Fibroblast of lung (primary cell): Measurements from ENCODE around the gene MRGPRF. TPM values are rescaled to one million over a fixed set of nuclear protein-coding genes. Genes with fewer than 3 reads are reported as not detected.

Experiments
- DNase-seq, 2 donors: peaks; one replicate each; pipeline versions ENCODE4 v3.0.0 to v3.0.0-alpha.2; 2010; ENCODE audit warnings: low read depth in 2 of 2
- H2AFZ ChIP-seq: 2 replicates; pipeline ENCODE4 v1.5.1; 2012; ENCODE audit warnings: low read length, control low read depth, inconsistent platforms
- H3K27ac ChIP-seq: 2 replicates; pipeline ENCODE4 v1.5.1; 2011; ENCODE audit warnings: low read length, control low read depth; ENCODE audit not compliant: insufficient read depth
- H3K27me3 ChIP-seq: 2 replicates; pipeline ENCODE4 v1.5.1; 2011; ENCODE audit warnings: mild to moderate bottlenecking, low read length; ENCODE audit not compliant: control insufficient read depth, insufficient read depth
- H3K36me3 ChIP-seq: 2 replicates; pipeline ENCODE4 v1.5.1; 2011; ENCODE audit warnings: low read length; ENCODE audit not compliant: control insufficient read depth, insufficient read depth
- H3K4me1 ChIP-seq: 2 replicates; pipeline ENCODE4 v1.5.1; 2011; ENCODE audit warnings: low read length; ENCODE audit not compliant: control insufficient read depth, insufficient read depth; ENCODE audit errors: extremely low read depth
- H3K4me2 ChIP-seq: 2 replicates; pipeline ENCODE4 v1.5.1; 2011; ENCODE audit warnings: low read length, control low read depth; ENCODE audit not compliant: insufficient read depth; ENCODE audit errors: extremely low read depth
- H3K4me3 ChIP-seq, 4 experiments: fragments of 200-600 bp in 1 of 4; sonication (generic) in 1 of 4; replicated peaks in 1 of 4; 2 replicates each; pipeline ENCODE4 v1.5.1; 2011 to 2016; ENCODE audit warnings: low read length in 4 of 4, low read depth in 3 of 4, mild to moderate bottlenecking in 3 of 4, control low read depth in 2 of 4, inconsistent platforms in 1 of 4, mixed read lengths in 1 of 4; ENCODE audit not compliant: insufficient read depth in 1 of 4; ENCODE audit errors: control extremely low read depth in 1 of 4
- H3K79me2 ChIP-seq: 2 replicates; pipeline ENCODE4 v1.5.1; 2012; ENCODE audit warnings: mild to moderate bottlenecking, low read length, inconsistent platforms; ENCODE audit not compliant: control insufficient read depth, insufficient read depth
- H3K9ac ChIP-seq: 2 replicates; pipeline ENCODE4 v1.5.1; 2011; ENCODE audit warnings: mild to moderate bottlenecking, low read length, control low read depth; ENCODE audit not compliant: insufficient read depth
- H3K9me3 ChIP-seq: 2 replicates; pipeline ENCODE4 v1.5.1; 2012; ENCODE audit warnings: low read depth, low read length; ENCODE audit not compliant: control insufficient read depth, insufficient read depth
- H4K20me1 ChIP-seq: 2 replicates; pipeline ENCODE4 v1.5.1; 2011; ENCODE audit warnings: low read length; ENCODE audit not compliant: control insufficient read depth, insufficient read depth; ENCODE audit errors: extremely low read depth
- EZH2 ChIP-seq: IDR thresholded peaks from 2 replicates; pipeline ENCODE4 v1.5.1; 2012; ENCODE audit warnings: low read length, control low read depth, mild to moderate bottlenecking; ENCODE audit errors: missing control alignments
- polyA plus RNA-seq, 2 donors: library from polyadenylated mRNA; depleted of rRNA in 1 of 2; stranded (reverse) in 1 of 2; unstranded in 1 of 2; fragments of >200 nt; gene quantifications; 2 replicates each; pipeline ENCODE4 v1.2.1, GENCODE V29; 2011 to 2012; ENCODE audit warnings: missing spikeins in 1 of 2
- total RNA-seq: library from RNA; depleted of rRNA; stranded (reverse); fragments of >200 nt; gene quantifications from 2 replicates; pipeline ENCODE4 v1.2.1, GENCODE V29; 2014
- TF ChIP-seq, protein P1 (sequence below), 2 donors: IDR thresholded peaks in 1 of 2; conservative IDR thresholded peaks in 1 of 2; 1 replicate in 1 of 2; 2 replicates in 1 of 2; pipeline ENCODE4 v1.5.1; 2011 to 2012; ENCODE audit warnings: low read length in 2 of 2, control low read depth in 1 of 2, inconsistent platforms in 1 of 2, low read depth in 1 of 2, mild to moderate bottlenecking in 1 of 2

The MRGPRF gene
- total and polyA plus RNA-seq, 2 donors (not counting 1 experiment from before 2014, with no cell fraction given): 84.2 to 88.1 TPM

GRCh38 chr11:69055598-69056516 lies 42.8 kb upstream of the MRGPRF start:
- H3K27ac ChIP-seq: no peak overlapping the region
- TF ChIP-seq, protein P1, sequence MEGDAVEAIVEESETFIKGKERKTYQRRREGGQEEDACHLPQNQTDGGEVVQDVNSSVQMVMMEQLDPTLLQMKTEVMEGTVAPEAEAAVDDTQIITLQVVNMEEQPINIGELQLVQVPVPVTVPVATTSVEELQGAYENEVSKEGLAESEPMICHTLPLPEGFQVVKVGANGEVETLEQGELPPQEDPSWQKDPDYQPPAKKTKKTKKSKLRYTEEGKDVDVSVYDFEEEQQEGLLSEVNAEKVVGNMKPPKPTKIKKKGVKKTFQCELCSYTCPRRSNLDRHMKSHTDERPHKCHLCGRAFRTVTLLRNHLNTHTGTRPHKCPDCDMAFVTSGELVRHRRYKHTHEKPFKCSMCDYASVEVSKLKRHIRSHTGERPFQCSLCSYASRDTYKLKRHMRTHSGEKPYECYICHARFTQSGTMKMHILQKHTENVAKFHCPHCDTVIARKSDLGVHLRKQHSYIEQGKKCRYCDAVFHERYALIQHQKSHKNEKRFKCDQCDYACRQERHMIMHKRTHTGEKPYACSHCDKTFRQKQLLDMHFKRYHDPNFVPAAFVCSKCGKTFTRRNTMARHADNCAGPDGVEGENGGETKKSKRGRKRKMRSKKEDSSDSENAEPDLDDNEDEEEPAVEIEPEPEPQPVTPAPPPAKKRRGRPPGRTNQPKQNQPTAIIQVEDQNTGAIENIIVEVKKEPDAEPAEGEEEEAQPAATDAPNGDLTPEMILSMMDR (conservative IDR thresholded peaks at IDR 0.05 in 1 of 2, IDR thresholded peaks at IDR 0.05 in 1 of 2; ENCODE audit: low read depth in 1 of 2, low read length in 2 of 2): no peak
- TF ChIP-seq EZH2: no peak
- H3K4me1 ChIP-seq: peaks cover 3% of the 10 kb centered on the region
- H3K9ac ChIP-seq: no peak overlapping the region
- H2AFZ ChIP-seq: no peak overlapping the region
- H3K4me2 ChIP-seq: no peak overlapping the region
- H3K36me3 ChIP-seq: peaks cover 2% of the 10 kb centered on the region
- H3K79me2 ChIP-seq: peaks cover 8% of the 10 kb centered on the region
- DNase-seq: no peak
- H3K9me3 ChIP-seq: no peaks in the 10 kb centered on the region
- H4K20me1 ChIP-seq: no peaks in the 10 kb centered on the region
- no peaks in the 10 kb centered on the region for H3K27me3 ChIP-seq
- H3K4me3 ChIP-seq: no peak overlapping the region

- H3K9me3 ChIP-seq: no peaks in the 10 kb centered on the region
- no peak overlapping the region for H2AFZ ChIP-seq
- peaks cover 2% of the 10 kb centered on the region for H3K36me3 ChIP-seq
- H3K27me3 ChIP-seq: no peaks in the 10 kb centered on the region
- H4K20me1 ChIP-seq: no peaks in the 10 kb centered on the region
- peaks cover 3% of the 10 kb centered on the region for H3K4me1 ChIP-seq
- no peak for DNase-seq
- H3K4me2 ChIP-seq: no peak overlapping the region
- H3K4me3 ChIP-seq: no peak overlapping the region
- TF ChIP-seq, protein P1 (conservative IDR thresholded peaks at IDR 0.05 in 1 of 2, IDR thresholded peaks at IDR 0.05 in 1 of 2; ENCODE audit: low read depth in 1 of 2, low read length in 2 of 2): no peak
- no peak for TF ChIP-seq EZH2
- H3K27ac ChIP-seq: no peak overlapping the region
- H3K79me2 ChIP-seq: peaks cover 10% of the 10 kb centered on the region
- no peak overlapping the region for H3K9ac ChIP-seq
Observed at GRCh38 chr11:69055212-69055586, 42.2 kb upstream of the MRGPRF start.

- Histone ChIP-seq H2AFZ (no peak overlapping the region), H3K4me3 (no peak overlapping the region), H3K9ac (no peak overlapping the region), H3K9me3 (no peaks in the 10 kb centered on the region), H3K4me2 (no peak overlapping the region), H3K4me1 (peaks cover 6% of the 10 kb centered on the region), H3K79me2 (peaks cover 16% of the 10 kb centered on the region), H4K20me1 (no peaks in the 10 kb centered on the region), H3K36me3 (peaks cover 2% of the 10 kb centered on the region), H3K27ac (no peak overlapping the region), H3K27me3 (no peaks in the 10 kb centered on the region)
- TF ChIP-seq, protein P1 (conservative IDR thresholded peaks at IDR 0.05 in 1 of 2, IDR thresholded peaks at IDR 0.05 in 1 of 2; ENCODE audit: low read depth in 1 of 2, low read length in 2 of 2): no peak
- no peak for TF ChIP-seq EZH2
- no peak for DNase-seq
Observed at GRCh38 chr11:69054397-69055211, 41.6 kb upstream of the MRGPRF start.
